ENCODE measurements around the gene UPF1. TPM values are rescaled to one million over a fixed set of nuclear protein-coding genes. Genes with fewer than 3 reads are reported as not detected.

The UPF1 gene
- polyA plus RNA-seq, 1 of the 3 experiments (the other 2 are of a cell fraction), result 33.3 TPM

GRCh38 chr19:18855647-18856384, 24.1 kb downstream of the UPF1 start:
- ChIA-PET POLR2A (interaction anchor here (1.0 kb wide), 1 partner anchor 8 kb away, joined by 4 read pairs; no protein-coding TSS in a partner anchor), CTCF (interaction anchor here (0.9 to 16.0 kb wide), 12 partner anchors 7 to 405 kb away, joined by 3 to 201 read pairs (median 3); partner anchors contain the start of genes REX1BD and TMEM59L)
- peaks cover 39 to 99% of the 10 kb centered on the region in 2 experiments for H3K36me3 ChIP-seq (replicated peaks in 1 of 2; ENCODE audit: control insufficient read depth in 1 of 2, insufficient read depth in 2 of 2, low read length in 1 of 2)
- WGBS (ENCODE audit: low lambda C conversion rate), result 94% methylated on average over 19 of the region's 27 CpGs
- no peaks in the 10 kb centered on the region for H3K9me2 ChIP-seq
- no peak overlapping the region for H2AFZ ChIP-seq (ENCODE audit: low read depth)
- H3K27ac ChIP-seq (ENCODE audit: low read depth in 2 of 2, low read length in 1 of 2), result no peak overlapping the region; a peak in 1 of 4 replicates
- H3K79me2 ChIP-seq (ENCODE audit: insufficient read depth), result peaks cover 22% of the 10 kb centered on the region; the same call in 1 of the 2 replicates
- H3K9ac ChIP-seq, result no peak overlapping the region
- TF ChIP-seq, protein P1, sequence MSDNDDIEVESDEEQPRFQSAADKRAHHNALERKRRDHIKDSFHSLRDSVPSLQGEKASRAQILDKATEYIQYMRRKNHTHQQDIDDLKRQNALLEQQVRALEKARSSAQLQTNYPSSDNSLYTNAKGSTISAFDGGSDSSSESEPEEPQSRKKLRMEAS (IDR thresholded peaks at IDR 0.05; ENCODE audit: low read depth), result no peak
- TF ChIP-seq RCOR1 (IDR thresholded peaks at IDR 0.05; ENCODE audit: low read length) (no peak), NFIC (IDR thresholded peaks at IDR 0.05; ENCODE audit: borderline replicate concordance) (no peak), SIN3A (IDR thresholded peaks at IDR 0.05; ENCODE audit: borderline replicate concordance, low read depth, low read length) (no peak), GABPA (IDR thresholded peaks at IDR 0.05; ENCODE audit: low read depth) (no peak), ELF1 (IDR thresholded peaks at IDR 0.05) (no peak), RFX5 (IDR thresholded peaks at IDR 0.05; ENCODE audit: low read length) (no peak), RAD21 (IDR thresholded peaks at IDR 0.05; ENCODE audit: low read length) (no peak), CHD2 (IDR thresholded peaks at IDR 0.05; ENCODE audit: low read length, partially characterized antibody) (no peak), MXI1 (IDR thresholded peaks at IDR 0.05; ENCODE audit: low read depth, low read length) (no peak), YY1 (IDR thresholded peaks at IDR 0.05; ENCODE audit: low read depth) (no peak), TEAD4 (IDR thresholded peaks at IDR 0.05; ENCODE audit: borderline replicate concordance, insufficient read depth) (no peak), RXRA (IDR thresholded peaks at IDR 0.05; ENCODE audit: borderline replicate concordance, low read depth) (no peak), JUND (IDR thresholded peaks at IDR 0.05) (no peak), PBX3 (IDR thresholded peaks at IDR 0.05) (no peak), MEF2A (IDR thresholded peaks at IDR 0.05; ENCODE audit: borderline replicate concordance, low read depth) (no peak)
- TF ChIP-seq, protein P2, sequence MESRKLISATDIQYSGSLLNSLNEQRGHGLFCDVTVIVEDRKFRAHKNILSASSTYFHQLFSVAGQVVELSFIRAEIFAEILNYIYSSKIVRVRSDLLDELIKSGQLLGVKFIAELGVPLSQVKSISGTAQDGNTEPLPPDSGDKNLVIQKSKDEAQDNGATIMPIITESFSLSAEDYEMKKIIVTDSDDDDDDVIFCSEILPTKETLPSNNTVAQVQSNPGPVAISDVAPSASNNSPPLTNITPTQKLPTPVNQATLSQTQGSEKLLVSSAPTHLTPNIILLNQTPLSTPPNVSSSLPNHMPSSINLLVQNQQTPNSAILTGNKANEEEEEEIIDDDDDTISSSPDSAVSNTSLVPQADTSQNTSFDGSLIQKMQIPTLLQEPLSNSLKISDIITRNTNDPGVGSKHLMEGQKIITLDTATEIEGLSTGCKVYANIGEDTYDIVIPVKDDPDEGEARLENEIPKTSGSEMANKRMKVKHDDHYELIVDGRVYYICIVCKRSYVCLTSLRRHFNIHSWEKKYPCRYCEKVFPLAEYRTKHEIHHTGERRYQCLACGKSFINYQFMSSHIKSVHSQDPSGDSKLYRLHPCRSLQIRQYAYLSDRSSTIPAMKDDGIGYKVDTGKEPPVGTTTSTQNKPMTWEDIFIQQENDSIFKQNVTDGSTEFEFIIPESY (IDR thresholded peaks at IDR 0.05; ENCODE audit: borderline replicate concordance, low read depth), result no peak
- TF ChIP-seq, protein P3, sequence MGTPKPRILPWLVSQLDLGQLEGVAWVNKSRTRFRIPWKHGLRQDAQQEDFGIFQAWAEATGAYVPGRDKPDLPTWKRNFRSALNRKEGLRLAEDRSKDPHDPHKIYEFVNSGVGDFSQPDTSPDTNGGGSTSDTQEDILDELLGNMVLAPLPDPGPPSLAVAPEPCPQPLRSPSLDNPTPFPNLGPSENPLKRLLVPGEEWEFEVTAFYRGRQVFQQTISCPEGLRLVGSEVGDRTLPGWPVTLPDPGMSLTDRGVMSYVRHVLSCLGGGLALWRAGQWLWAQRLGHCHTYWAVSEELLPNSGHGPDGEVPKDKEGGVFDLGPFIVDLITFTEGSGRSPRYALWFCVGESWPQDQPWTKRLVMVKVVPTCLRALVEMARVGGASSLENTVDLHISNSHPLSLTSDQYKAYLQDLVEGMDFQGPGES (IDR thresholded peaks at IDR 0.05; ENCODE audit: low read depth, low read length), result no peak
- TF ChIP-seq, protein P4, sequence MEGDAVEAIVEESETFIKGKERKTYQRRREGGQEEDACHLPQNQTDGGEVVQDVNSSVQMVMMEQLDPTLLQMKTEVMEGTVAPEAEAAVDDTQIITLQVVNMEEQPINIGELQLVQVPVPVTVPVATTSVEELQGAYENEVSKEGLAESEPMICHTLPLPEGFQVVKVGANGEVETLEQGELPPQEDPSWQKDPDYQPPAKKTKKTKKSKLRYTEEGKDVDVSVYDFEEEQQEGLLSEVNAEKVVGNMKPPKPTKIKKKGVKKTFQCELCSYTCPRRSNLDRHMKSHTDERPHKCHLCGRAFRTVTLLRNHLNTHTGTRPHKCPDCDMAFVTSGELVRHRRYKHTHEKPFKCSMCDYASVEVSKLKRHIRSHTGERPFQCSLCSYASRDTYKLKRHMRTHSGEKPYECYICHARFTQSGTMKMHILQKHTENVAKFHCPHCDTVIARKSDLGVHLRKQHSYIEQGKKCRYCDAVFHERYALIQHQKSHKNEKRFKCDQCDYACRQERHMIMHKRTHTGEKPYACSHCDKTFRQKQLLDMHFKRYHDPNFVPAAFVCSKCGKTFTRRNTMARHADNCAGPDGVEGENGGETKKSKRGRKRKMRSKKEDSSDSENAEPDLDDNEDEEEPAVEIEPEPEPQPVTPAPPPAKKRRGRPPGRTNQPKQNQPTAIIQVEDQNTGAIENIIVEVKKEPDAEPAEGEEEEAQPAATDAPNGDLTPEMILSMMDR (IDR thresholded peaks at IDR 0.05), result no peak
- TF ChIP-seq, protein P5, sequence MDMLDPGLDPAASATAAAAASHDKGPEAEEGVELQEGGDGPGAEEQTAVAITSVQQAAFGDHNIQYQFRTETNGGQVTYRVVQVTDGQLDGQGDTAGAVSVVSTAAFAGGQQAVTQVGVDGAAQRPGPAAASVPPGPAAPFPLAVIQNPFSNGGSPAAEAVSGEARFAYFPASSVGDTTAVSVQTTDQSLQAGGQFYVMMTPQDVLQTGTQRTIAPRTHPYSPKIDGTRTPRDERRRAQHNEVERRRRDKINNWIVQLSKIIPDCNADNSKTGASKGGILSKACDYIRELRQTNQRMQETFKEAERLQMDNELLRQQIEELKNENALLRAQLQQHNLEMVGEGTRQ (IDR thresholded peaks at IDR 0.05; ENCODE audit: borderline replicate concordance, low read depth, low read length), result no peak
- H3K4me3 ChIP-seq (ENCODE audit: low read depth in 2 of 2, low read length in 1 of 2), result no peak overlapping the region
- H3K4me1 ChIP-seq (ENCODE audit: control insufficient read depth in 1 of 2, insufficient read depth in 2 of 2, low read depth in 1 of 2, low read length in 1 of 2), result peaks cover 0 to 11% of the 10 kb centered on the region in 2 experiments; a peak in 1 of 4 replicates
- H3F3A ChIP-seq (replicated peaks; ENCODE audit: insufficient read depth), result no peaks in the 10 kb centered on the region
- H3K4me2 ChIP-seq, result no peak overlapping the region
- no peaks in the 10 kb centered on the region for H3K9me3 ChIP-seq
- DNase-seq, result no peak
- H4K20me1 ChIP-seq (ENCODE audit: insufficient read depth), result peaks cover 12% of the 10 kb centered on the region; the same call in 1 of the 2 replicates
- H3K27me3 ChIP-seq (ENCODE audit: insufficient read depth), result no peaks in the 10 kb centered on the region

All from SK-N-SH (cell line).